HG03354 (cell line): ENCODE results near the gene UNCX.
"Not testable (repeated sequence)": the region's sequence is repeated elsewhere in the genome, so short reads cannot be mapped to it uniquely, and the experiment has no call there.

Experiments used
- ATAC-seq: cut with Tn5 transposase; IDR thresholded peaks from one replicate; pipeline ENCODE4 v1.9.1; 2021; ENCODE audit warnings: mild to moderate bottlenecking; ENCODE audit not compliant: unreplicated experiment, poor library complexity, severe bottlenecking

The UNCX gene

GRCh38 chr7:1270181-1270580 lies 37.5 kb downstream of the UNCX start:
- ATAC-seq: no peak

- ATAC-seq: no peak
These were observed 38.4 kb downstream of the UNCX start for GRCh38 chr7:1271046-1271445.

- no peak for ATAC-seq
These were observed 39.0 kb downstream of the UNCX start for GRCh38 chr7:1271656-1272055.

GRCh38 chr7:1272136-1272535 lies 39.5 kb downstream of the UNCX start:
- ATAC-seq: not testable (repeated sequence)

GRCh38 chr7:1274121-1274875 lies 41.6 kb downstream of the UNCX start:
- no peak for ATAC-seq

- ATAC-seq: no peak
These were observed 42.3 kb downstream of the UNCX start for GRCh38 chr7:1274876-1275375.

GRCh38 chr7:1275451-1276381 lies 43.0 kb downstream of the UNCX start:
- ATAC-seq: no peak

GRCh38 chr7:1276626-1277175 lies 44.0 kb downstream of the UNCX start:
- no peak for ATAC-seq

- ATAC-seq: no peak
These were observed 45.9 kb downstream of the UNCX start for GRCh38 chr7:1278543-1278942.

- ATAC-seq: no peak
These were observed 46.4 kb downstream of the UNCX start for GRCh38 chr7:1279041-1279440.

- ATAC-seq: not testable (repeated sequence)
These were observed 47.2 kb downstream of the UNCX start for GRCh38 chr7:1279895-1280294.

- ATAC-seq: no peak
These were observed 48.4 kb downstream of the UNCX start for GRCh38 chr7:1281068-1281467.

GRCh38 chr7:1282679-1283078 lies 50.0 kb downstream of the UNCX start:
- ATAC-seq: no peak

- no peak for ATAC-seq
These were observed 50.7 kb downstream of the UNCX start for GRCh38 chr7:1283337-1283736.

GRCh38 chr7:1283941-1284742 lies 51.5 kb downstream of the UNCX start:
- no peak for ATAC-seq

- ATAC-seq: no peak
These were observed 52.2 kb downstream of the UNCX start for GRCh38 chr7:1284743-1285458.

GRCh38 chr7:1285556-1286301 lies 53.1 kb downstream of the UNCX start:
- ATAC-seq: no peak
